ENCODE data around the gene OLR1. TPM values are rescaled to one million over a fixed set of nuclear protein-coding genes. Genes with fewer than 3 reads are reported as not detected.

Gene OLR1
- total RNA-seq, 4 donors from 2014 or later = not detected

- DNase-seq (ENCODE audit: low spot score in 2 of 2) = no peak
- intact Hi-C loops (cut with DNase I; ENCODE audit: low total_unique reads) = no loop called here
- WGBS, 2 donors = 66 to 78% methylated on average over 2 of the region's 2 CpGs
These were observed 3.2 kb upstream of the OLR1 start for GRCh38 chr12:10174986-10175614.

GRCh38 chr12:10170216-10170615 is 1.7 kb downstream of the OLR1 start:
- TF ChIP-seq CTCF (IDR thresholded peaks at IDR 0.05) = no peak
- TF ChIP-seq POLR2A (IDR thresholded peaks at IDR 0.05) = no peak
- intact Hi-C loops (cut with DNase I; ENCODE audit: low total_unique reads) = no loop called here
- no peak for DNase-seq (ENCODE audit: low spot score in 2 of 2)
- WGBS, 2 donors = 83 to 86% methylated on average over 5 of the region's 5 CpGs
- no peak overlapping the region for H3K4me3 ChIP-seq (ENCODE audit: low read depth, poor library complexity, severe bottlenecking)

More at GRCh38 chr12:10174986-10175614, 3.2 kb upstream of the OLR1 start:
- TF ChIP-seq POLR2A (IDR thresholded peaks at IDR 0.05) = no peak
- no peak for TF ChIP-seq CTCF (IDR thresholded peaks at IDR 0.05)
- no peak overlapping the region for H3K4me3 ChIP-seq (ENCODE audit: low read depth, poor library complexity, severe bottlenecking)

- DNase-seq (ENCODE audit: low spot score in 2 of 2) = no peak
- H3K4me3 ChIP-seq (ENCODE audit: low read depth, poor library complexity, severe bottlenecking) = no peak overlapping the region
- intact Hi-C loops (cut with DNase I; ENCODE audit: low total_unique reads) = no loop called here
- TF ChIP-seq POLR2A (IDR thresholded peaks at IDR 0.05) = no peak
- TF ChIP-seq CTCF (IDR thresholded peaks at IDR 0.05) = no peak
- 68 to 73% methylated on average over 3 of the region's 3 CpGs for WGBS, 2 donors
These were observed 2.8 kb downstream of the OLR1 start for GRCh38 chr12:10169104-10169503.

DNA sequence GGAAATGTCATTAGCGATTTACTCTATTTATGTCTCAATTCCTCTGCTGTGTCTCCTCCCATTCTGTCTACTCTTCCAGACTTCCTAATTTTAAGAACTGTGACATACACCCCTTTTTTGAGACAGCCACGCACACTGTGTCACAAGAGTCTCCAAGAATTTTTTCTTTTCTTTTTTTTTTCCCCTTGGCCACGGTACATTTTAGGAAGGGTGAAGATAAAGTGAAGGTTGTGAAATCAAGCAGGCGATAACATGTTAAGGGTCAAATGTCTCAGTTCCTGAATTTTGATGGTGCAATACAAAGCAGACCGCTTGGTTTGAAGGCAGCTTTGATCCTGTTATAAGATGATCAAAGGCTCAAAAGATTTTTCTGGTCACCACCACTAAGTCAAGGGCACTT is 4.3 kb downstream of the OLR1 start:
- TF ChIP-seq POLR2A (IDR thresholded peaks at IDR 0.05) = no peak
- no peak for TF ChIP-seq CTCF (IDR thresholded peaks at IDR 0.05)
- H3K4me3 ChIP-seq (ENCODE audit: low read depth, poor library complexity, severe bottlenecking) = no peak overlapping the region
- 57 to 59% methylated on average over 5 of the region's 5 CpGs for WGBS, 2 donors
- no peak for DNase-seq (ENCODE audit: low spot score in 2 of 2)
- intact Hi-C loops (cut with DNase I; ENCODE audit: low total_unique reads) = no loop called here

- WGBS, 2 donors = 0 to 34% methylated on average over 1 of the region's 1 CpG
- H3K4me3 ChIP-seq (ENCODE audit: low read depth, poor library complexity, severe bottlenecking) = no peak overlapping the region
- intact Hi-C loops (cut with DNase I; ENCODE audit: low total_unique reads) = no loop called here
- TF ChIP-seq CTCF (IDR thresholded peaks at IDR 0.05) (no peak), POLR2A (IDR thresholded peaks at IDR 0.05) (no peak)
- no peak for DNase-seq (ENCODE audit: low spot score in 2 of 2)
These were observed 6.5 kb downstream of the OLR1 start for GRCh38 chr12:10165421-10165820.

GRCh38 chr12:10163084-10163483 is 8.8 kb downstream of the OLR1 start:
- 83 to 87% methylated on average over 3 of the region's 3 CpGs for WGBS, 2 donors
- no peak for DNase-seq (ENCODE audit: low spot score in 2 of 2)
- H3K4me3 ChIP-seq (ENCODE audit: low read depth, poor library complexity, severe bottlenecking) = no peak overlapping the region
- TF ChIP-seq POLR2A (IDR thresholded peaks at IDR 0.05) (no peak), CTCF (IDR thresholded peaks at IDR 0.05) (no peak)
- intact Hi-C loops (cut with DNase I; ENCODE audit: low total_unique reads) = no loop called here

All from lower leg skin (tissue), 4 donors.